SK-N-SH treated with all-trans-retinoic acid at 6 μM for 48 hours (cell line): ENCODE data around the gene SRPK2.

Experiments
- ATAC-seq: fragments of 200-7000 bp; cut with Tn5 transposase; 3 replicates; pipeline ENCODE4 v1.9.1; 2020; ENCODE audit warnings: mild to moderate bottlenecking, moderate library complexity
- BACH2 ChIP-seq: fragments of 250-450 bp; sonication (Bioruptor Pico); IDR thresholded peaks from 2 replicates; pipeline ENCODE4 v1.9.0; 2021; ENCODE audit warnings: mild to moderate bottlenecking, borderline replicate concordance
- CREB5 ChIP-seq: fragments of 250-450 bp; sonication (Bioruptor Pico); IDR thresholded peaks from 2 replicates; pipeline ENCODE4 v1.5.1; 2020; ENCODE audit warnings: low read depth, mild to moderate bottlenecking, moderate library complexity
- CSDC2 ChIP-seq: fragments of 250-450 bp; sonication (Bioruptor Pico); IDR thresholded peaks from 2 replicates; pipeline ENCODE4 v1.5.0; 2020; ENCODE audit warnings: mild to moderate bottlenecking, moderate library complexity
- PPARA ChIP-seq: fragments of 250-450 bp; sonication (Bioruptor Pico); IDR thresholded peaks from 2 replicates; pipeline ENCODE4 v1.5.0; 2020; ENCODE audit warnings: mild to moderate bottlenecking, borderline replicate concordance
- TCF4 ChIP-seq: fragments of 250-450 bp; sonication (Bioruptor Pico); IDR thresholded peaks from 2 replicates; pipeline ENCODE4 v1.8.0; 2021; ENCODE audit warnings: mild to moderate bottlenecking, moderate library complexity, borderline replicate concordance
- TOX ChIP-seq: fragments of 250-450 bp; sonication (Bioruptor Pico); IDR thresholded peaks from 2 replicates; pipeline ENCODE4 v1.8.0; 2021; ENCODE audit warnings: mild to moderate bottlenecking, moderate library complexity, borderline replicate concordance
- ZFP30 ChIP-seq: fragments of 450-650 bp; formaldehyde crosslinking; IDR thresholded peaks from 2 replicates; pipeline ENCODE4 v1.5.0; 2022; ENCODE audit warnings: mild to moderate bottlenecking, moderate library complexity
- ZNF565 ChIP-seq: fragments of 450-650 bp; formaldehyde crosslinking; conservative IDR thresholded peaks from 2 replicates; pipeline ENCODE4 v1.5.0; 2020; ENCODE audit warnings: low read depth, mild to moderate bottlenecking, moderate library complexity
- ZNF8 ChIP-seq: fragments of 450-650 bp; formaldehyde crosslinking; IDR thresholded peaks from 2 replicates; pipeline ENCODE4 v1.5.0; 2020; ENCODE audit warnings: mild to moderate bottlenecking, moderate library complexity

SRPK2 gene

GRCh38 chr7:105068886-105069285, 319.8 kb downstream of the SRPK2 start (continued):
- TF ChIP-seq CREB5 (no peak), TCF4 (CRISPR knock-in tag) (no peak), BACH2 (CRISPR knock-in tag) (no peak)

- no peak for TF ChIP-seq PPARA (CRISPR knock-in tag)
- TF ChIP-seq ZNF8 (CRISPR knock-in tag): no peak
- TF ChIP-seq CSDC2 (CRISPR knock-in tag): no peak
- TF ChIP-seq TOX (CRISPR knock-in tag): no peak
- no peak for TF ChIP-seq ZNF565 (CRISPR knock-in tag)
- TF ChIP-seq ZFP30 (CRISPR knock-in tag): no peak
- no peak for ATAC-seq
These were observed 321.0 kb downstream of the SRPK2 start for GRCh38 chr7:105067691-105068090.
